Gastroesophageal sphincter (tissue), 3 donors: ENCODE results near the gene TPSD1.

ENCODE experiments used
- POLR2AphosphoS5 ChIP-seq: sonication (generic); formaldehyde crosslinking; IDR thresholded peaks from one replicate; pipeline ENCODE4 v1.6.1; 2017; ENCODE audit warnings: antibody characterized with exemption
- TF ChIP-seq, protein P1 (sequence below), 4 experiments: fragments of 200-600 bp in 2 of 4; fragments of 450-650 bp in 2 of 4; sonication (generic) in 1 of 4; IDR thresholded peaks; one replicate each; pipeline ENCODE4 v1.5.1; 2017 to 2019; ENCODE audit warnings: antibody characterized with exemption in 4 of 4, mild to moderate bottlenecking in 2 of 4, moderate library complexity in 2 of 4

DNA sequence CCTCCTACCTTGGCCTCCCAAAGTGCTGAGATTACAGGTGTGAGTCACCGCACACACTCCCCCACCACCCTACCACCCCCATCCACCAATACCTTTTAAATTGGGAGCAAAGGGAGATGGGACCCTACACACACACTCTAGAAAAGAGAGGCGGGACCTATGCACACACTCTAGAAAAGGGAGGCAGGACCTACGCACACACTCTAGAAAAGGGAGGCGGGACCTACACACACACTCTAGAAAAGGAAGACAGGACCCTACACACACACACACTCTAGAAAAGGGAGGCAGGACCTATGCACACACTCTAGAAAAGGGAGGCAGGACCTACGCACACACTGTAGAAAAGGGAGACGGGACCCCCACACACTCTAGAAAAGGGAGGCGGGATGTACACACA lies 18.9 kb downstream of the TPSD1 start:
- TF ChIP-seq, protein P1, sequence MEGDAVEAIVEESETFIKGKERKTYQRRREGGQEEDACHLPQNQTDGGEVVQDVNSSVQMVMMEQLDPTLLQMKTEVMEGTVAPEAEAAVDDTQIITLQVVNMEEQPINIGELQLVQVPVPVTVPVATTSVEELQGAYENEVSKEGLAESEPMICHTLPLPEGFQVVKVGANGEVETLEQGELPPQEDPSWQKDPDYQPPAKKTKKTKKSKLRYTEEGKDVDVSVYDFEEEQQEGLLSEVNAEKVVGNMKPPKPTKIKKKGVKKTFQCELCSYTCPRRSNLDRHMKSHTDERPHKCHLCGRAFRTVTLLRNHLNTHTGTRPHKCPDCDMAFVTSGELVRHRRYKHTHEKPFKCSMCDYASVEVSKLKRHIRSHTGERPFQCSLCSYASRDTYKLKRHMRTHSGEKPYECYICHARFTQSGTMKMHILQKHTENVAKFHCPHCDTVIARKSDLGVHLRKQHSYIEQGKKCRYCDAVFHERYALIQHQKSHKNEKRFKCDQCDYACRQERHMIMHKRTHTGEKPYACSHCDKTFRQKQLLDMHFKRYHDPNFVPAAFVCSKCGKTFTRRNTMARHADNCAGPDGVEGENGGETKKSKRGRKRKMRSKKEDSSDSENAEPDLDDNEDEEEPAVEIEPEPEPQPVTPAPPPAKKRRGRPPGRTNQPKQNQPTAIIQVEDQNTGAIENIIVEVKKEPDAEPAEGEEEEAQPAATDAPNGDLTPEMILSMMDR (IDR thresholded peaks at IDR 0.05): no peak
- TF ChIP-seq POLR2AphosphoS5: no peak
